Activated T-helper 9 cell treated with anti-CD3 and anti-CD28 coated beads, Interleukin-2, amount 50 U/mL, for 16 hours (primary cell): ENCODE results near the gene TM9SF2.
"Not testable (repeated sequence)": the region's sequence is repeated elsewhere in the genome, so short reads cannot be mapped to it uniquely, and the experiment has no call there.

Source experiments
- DNase-seq: peaks from one replicate; pipeline ENCODE4 v3.0.0-alpha.2; 2020; ENCODE audit warnings: low read depth

TM9SF2 gene

DNA sequence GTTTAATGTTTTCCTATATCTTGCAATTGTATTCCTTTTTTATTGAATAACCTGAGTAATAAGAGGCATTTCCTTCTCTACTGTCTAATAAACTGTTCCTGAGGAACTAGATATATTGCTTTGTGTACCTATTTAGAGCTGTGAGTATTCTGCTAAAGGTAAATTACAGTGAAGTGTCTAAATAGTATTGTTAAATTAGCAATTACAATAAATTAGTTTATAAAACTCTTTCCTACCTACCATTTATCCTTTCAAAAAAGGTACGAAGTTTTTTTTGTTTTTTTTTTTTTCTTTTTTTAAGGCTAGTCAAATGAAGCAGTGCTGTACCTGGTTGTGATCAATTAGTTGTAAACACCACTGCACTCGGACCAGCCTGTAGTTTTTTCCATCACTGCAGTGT, 34.8 kb downstream of the TM9SF2 start:
- no peak for DNase-seq

DNA sequence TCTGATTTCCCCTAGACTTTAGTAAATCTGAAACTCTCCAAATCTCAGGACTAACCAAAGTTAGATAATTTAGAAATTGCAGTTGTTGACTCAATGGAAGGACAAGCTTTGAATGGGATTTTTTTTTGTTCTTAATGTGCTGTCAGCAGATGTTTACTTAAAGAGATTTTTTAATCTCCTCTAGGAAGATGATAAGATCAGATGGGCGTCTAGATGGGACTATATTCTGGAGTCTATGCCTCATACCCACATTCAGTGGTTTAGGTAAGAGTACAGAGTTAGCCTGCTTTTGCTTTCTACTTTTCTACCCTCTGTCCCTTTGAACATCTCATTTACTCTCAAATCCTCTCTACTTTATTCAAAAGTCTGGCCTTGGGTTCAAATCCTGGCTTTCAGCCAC, 39.3 kb downstream of the TM9SF2 start:
- no peak for DNase-seq

GRCh38 chr13:99542788-99543406, 41.6 kb downstream of the TM9SF2 start:
- no peak for DNase-seq

GRCh38 chr13:99545361-99545760, 44.1 kb downstream of the TM9SF2 start:
- DNase-seq = no peak

GRCh38 chr13:99545979-99546378, 44.7 kb downstream of the TM9SF2 start:
- no peak for DNase-seq

- DNase-seq = no peak
These were observed 45.6 kb downstream of the TM9SF2 start for GRCh38 chr13:99546878-99547277.

DNA sequence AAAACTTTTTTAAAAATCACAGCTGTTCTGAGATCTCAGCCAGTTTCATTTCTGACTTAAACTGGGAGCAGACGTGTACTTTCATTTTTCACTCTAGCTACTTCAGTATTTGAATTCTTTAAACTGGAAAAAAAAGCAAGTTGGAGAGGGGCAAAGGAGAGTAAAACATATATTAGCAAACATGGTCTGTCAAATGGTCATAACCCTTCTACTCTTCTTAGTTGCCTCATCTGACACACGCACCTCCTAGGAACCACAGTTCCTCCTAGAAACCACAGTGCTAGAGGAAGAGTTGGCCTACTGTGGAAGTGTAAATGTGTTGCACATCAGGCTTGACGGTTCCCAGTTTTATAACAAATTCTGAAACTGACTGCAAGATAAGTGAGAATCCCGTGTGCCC, 47.2 kb downstream of the TM9SF2 start:
- no peak for DNase-seq

GRCh38 chr13:99553033-99553432, 51.8 kb downstream of the TM9SF2 start:
- no peak for DNase-seq

DNA sequence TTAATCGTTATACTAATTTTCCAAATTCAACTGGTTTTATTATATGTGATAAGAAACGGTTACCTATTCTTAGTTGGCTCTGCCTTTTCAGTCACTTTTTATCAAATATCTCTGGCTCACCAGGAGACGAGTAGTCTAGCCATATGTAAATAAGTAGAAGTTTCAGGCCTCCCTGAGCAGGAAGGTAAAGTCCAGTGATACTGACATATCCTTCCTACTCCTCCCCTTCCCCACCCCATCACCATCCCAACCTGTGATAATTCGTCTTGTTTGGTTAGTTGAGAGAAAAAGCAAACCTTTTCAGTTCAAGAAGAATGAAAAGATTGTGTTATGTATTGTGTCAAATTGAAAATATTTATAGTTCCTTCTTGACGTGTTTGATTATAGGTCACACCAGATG, 53.9 kb downstream of the TM9SF2 start:
- DNase-seq = no peak

GRCh38 chr13:99556867-99557443, 55.7 kb downstream of the TM9SF2 start:
- DNase-seq = no peak

DNA sequence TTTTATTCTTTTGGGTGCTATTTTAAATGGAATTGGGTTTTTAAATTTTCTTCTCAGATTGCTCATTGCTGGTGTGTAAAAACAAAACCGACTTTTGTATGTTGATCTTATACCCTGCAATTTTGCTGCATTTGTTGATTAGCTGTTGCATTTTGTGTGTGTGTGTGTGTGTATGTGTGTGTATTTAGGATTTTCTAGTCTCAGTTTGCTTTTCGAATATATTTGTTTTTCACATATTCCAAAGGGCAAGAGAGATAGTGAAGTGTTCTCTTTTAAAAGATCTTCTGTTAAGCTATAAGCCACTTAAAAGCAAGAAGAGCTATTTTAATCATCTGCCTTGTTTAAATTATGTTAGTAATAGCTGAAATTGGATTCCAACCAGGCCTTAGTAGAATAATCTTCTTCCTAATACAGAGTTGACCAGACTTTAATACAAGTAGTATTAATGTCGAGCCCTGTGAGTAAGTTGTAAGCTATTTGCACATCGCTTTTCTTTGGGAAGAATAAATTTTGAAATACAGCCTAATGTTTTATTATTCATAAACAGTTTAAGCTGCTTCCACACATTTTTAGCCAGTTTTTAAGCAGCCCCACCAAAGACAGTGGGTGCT, 57.4 kb downstream of the TM9SF2 start:
- DNase-seq = no peak

DNA sequence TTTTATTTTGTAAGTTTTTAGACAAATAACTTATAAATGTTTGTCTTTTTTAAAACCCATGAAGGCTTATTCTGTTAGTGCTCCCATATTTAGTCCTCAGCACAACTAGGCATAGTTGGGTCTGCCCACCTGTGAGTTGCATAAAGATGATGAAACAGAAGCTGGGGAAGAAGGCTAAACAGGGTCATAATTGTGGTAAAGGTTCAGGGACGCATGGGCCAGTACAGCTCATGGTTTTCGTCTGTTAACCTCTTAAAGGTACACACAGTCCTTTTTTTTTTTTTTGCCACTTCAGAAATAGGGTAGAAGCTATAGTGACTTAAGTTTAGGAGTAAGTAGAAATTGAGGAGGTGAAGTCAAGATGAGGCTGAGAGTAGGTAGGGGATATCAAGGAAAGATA, 58.3 kb downstream of the TM9SF2 start:
- no peak for DNase-seq

- DNase-seq = no peak
These were observed 62.1 kb downstream of the TM9SF2 start for GRCh38 chr13:99563404-99563803.

GRCh38 chr13:99564386-99564785, 63.1 kb downstream of the TM9SF2 start:
- DNase-seq = no peak

DNA sequence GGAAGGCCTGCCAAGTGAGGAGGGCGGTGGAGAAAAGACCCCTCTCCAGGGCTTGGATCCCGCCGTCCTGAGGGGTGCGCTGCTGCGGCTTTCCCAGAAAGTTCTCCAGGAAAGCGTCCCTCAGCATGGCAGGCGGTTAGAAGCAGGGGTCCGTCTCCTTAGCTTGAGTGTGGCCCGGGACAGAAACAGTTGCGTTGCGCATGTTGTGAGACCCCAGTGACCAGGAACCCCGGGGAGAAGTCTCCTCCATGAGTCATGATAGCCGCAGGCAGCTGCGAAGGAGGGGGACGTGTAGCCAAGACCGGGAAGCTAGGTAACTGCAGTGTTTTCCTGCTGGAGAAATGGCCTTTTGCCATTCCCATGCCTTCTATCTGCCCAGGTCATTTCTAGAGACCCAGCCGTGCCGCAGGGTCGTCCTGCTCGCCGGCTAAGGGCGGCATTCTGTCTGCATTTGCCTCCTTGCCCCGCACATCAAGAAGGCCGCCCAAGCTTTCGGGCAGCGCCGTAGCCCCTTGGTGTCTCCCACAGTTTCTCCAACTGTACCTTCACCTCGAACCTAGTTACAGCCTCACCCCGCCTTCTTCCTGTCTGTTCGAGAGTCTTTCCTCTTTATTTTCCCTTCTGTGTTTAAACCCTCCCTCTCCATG, 64.3 kb downstream of the TM9SF2 start:
- no peak for DNase-seq

DNA sequence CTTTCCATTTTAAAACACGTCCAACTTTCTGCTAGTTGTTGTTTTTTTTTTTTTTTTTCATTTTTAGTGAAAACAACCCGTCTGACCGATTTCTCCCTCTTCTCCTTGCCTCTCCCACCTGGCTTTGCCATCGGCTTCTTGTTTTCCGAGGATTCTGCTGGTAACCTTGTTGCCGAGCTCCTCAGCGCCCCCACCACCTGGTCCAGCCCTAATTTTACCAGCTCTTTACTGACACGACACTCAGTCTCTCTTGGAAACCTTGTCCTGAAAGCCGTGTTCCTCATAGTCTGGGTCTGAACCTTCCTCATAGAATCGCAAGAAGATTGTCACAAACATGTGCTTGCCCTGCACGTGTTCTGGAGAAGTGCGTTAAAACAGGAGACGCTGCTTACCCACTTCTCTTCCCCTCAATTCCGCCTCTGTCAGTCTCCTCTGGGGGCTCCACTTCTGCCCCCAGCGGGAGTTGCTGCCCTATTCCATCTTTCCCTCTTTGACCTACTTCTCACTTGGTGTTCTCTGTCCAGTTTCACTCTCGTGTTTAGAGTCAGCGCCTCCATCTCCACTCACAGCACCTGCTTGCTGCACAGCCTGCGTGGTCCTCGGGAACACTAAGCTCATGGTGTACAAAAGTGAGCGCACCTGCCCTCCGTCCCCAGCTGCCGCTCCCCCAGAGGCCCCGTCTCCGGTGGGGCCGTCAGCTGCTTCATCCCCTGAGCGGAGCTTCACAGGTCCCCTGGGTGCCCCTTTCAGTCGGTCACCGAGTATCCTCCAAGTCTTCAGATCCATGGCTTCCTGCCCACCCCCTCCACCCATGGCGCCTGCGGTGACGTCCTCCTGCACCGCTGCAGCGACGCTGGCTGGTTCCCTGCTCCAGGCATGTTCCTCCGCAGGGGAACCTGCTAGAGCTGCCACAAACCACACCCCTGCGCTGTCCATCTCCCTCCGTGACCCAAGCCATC, 65.1 kb downstream of the TM9SF2 start:
- DNase-seq = no peak

DNA sequence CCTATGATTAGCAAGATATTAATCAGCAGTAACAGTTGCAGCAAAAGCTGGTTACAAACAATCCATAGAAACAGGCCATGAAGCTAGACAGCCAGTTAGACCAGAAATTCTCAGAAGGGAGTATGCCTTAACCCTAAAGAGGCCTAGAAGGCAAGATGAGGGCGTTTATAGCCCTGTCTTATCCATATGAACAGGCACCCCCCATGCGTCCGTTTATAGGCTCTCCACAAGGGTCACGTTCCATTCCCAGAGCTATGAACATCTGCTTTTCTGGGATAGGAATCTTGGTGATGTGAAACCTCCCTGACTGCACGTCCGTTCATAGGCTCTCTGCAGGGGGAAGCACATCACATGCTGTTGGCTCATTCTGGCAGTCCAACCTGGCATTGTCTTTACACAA, 67.6 kb downstream of the TM9SF2 start:
- DNase-seq = not testable (repeated sequence)

DNA sequence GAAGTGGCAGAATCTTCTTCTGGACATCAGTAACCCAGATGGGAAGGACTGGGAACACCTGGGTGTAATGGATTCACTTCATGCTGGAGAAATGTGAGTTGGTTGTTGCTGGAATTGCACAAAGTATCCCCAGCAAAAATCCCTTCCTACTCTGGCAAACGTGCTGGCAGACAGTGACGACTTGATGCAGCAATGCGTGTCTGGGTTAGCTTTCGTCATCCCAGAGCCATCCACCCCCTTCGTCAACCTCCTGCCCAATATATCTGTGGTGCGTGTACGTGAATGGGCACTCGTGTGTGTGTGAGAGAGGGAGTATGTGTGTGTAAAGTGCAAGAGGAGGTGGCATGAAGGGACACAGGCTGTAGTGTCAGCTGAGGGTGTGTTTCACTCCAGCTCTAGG, 70.9 kb downstream of the TM9SF2 start:
- no peak for DNase-seq

GRCh38 chr13:99572921-99573320, 71.6 kb downstream of the TM9SF2 start:
- DNase-seq = no peak

DNA sequence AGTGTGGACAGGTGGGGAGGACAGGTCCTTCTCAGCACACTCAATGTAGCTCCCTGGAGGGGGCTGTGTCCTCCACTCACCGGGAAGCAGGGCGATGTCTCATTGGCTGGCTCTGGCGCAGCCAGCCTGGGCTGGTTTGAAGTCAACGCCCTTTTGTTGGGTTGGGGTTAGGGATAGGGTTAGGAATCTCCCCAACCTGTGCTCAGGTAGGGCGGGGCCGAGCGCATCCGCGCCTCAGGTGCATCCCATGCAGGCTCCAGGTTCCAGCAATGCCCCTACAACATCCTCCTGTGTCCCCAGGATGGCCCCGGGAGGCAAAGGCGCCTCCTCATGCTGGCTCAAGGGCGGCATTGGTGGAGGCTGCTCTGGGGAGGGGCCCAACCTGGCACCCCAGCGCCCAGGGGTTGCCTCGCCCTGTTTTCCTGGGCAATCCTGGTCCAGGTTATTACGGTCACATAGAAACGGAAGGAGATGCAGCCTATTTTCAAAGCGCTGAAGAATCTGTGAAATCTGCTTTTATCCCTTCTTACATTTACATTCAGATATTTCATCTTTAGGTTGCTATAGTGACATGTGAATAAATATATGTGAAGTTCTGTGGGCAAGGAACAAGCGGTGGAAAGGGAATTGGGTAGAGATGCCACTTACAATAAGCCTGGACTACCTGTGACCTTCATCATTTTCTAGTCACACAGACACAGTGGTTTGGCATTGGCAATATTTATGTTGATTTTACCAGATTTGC, 74.3 kb downstream of the TM9SF2 start:
- DNase-seq = no peak
